ENCODE measurements around the gene HMGB4.

Gene HMGB4

DNA sequence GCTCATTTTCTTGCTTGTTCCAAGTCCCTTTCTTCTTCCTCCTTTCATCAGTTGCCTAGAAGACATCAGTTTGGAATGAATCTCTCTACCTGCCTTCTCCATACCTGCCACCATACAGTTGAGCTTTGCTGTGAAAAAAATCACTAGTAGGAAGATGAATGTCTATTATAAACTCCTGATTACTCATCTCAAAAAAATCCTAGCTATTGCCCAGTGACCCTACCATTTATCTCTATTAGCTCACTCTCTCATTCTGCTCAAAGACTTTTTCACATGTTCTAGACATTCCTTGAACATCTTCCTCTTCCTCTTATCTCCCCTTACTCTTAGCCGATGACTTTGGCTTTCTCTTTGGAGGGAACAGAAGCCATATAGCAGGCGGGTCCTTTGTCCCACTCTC, 49.7 kb upstream of the HMGB4 start (continued):
- TF ChIP-seq, protein P1, sequence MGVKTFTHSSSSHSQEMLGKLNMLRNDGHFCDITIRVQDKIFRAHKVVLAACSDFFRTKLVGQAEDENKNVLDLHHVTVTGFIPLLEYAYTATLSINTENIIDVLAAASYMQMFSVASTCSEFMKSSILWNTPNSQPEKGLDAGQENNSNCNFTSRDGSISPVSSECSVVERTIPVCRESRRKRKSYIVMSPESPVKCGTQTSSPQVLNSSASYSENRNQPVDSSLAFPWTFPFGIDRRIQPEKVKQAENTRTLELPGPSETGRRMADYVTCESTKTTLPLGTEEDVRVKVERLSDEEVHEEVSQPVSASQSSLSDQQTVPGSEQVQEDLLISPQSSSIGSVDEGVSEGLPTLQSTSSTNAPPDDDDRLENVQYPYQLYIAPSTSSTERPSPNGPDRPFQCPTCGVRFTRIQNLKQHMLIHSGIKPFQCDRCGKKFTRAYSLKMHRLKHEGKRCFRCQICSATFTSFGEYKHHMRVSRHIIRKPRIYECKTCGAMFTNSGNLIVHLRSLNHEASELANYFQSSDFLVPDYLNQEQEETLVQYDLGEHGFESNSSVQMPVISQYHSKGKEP (tag by site-specific recombination; IDR thresholded peaks at IDR 0.05): no peak

DNA sequence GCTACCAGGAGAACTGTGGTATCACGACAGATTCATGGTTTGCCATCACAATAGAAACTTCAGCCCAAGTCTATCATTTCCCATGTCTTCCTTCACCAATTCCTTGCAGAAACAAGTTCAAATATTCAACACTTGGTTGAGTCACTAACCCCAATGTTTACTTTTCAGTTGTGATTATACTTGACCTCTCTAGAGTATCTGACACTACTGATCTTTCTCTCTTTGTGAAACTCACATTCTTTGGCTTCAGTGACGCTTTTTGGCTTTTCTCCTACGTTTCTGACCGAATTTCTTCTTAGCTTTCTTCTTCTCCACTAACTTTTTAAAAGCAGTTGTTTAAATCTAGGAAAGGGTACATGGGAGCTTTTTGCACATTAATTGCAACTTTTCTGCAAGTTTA, 48.8 kb upstream of the HMGB4 start:
- CTCF ChIA-PET: interaction anchor here (0.7 kb wide), 1 partner anchor 14 kb away, joined by 3 read pairs; no protein-coding TSS in a partner anchor
- no peaks in the 10 kb centered on the region; the same call in 1 of the 2 replicates for H3K4me1 ChIP-seq (ENCODE audit: control insufficient read depth, insufficient read depth, low read length)
- POLR2A ChIA-PET: no interaction called here
- no peaks in the 10 kb centered on the region for H3K36me3 ChIP-seq (ENCODE audit: control insufficient read depth in 2 of 2, insufficient read depth in 1 of 2, low read length in 2 of 2)
- no peaks in the 10 kb centered on the region for H3K9me3 ChIP-seq (ENCODE audit: control insufficient read depth, insufficient read depth, low read depth, low read length)
- no peak overlapping the region for H3K27ac ChIP-seq (ENCODE audit: extremely low read depth, low read depth, low read length)
- no peak overlapping the region for H3K4me3 ChIP-seq (ENCODE audit: low read depth, low read length)
- TF ChIP-seq OVOL3 (tag by site-specific recombination; IDR thresholded peaks at IDR 0.05) (no peak), MEIS1 (CRISPR knock-in tag; IDR thresholded peaks at IDR 0.05; ENCODE audit: borderline replicate concordance) (no peak), GFI1B (tag by site-specific recombination; IDR thresholded peaks at IDR 0.05) (no peak), ZNF311 (tag by site-specific recombination; IDR thresholded peaks at IDR 0.05; ENCODE audit: borderline replicate concordance) (no peak), ZNF19 (tag by site-specific recombination; IDR thresholded peaks at IDR 0.05; ENCODE audit: low read depth) (no peak), FEZF1 (tag by site-specific recombination; IDR thresholded peaks at IDR 0.05) (no peak), WT1 (tag by site-specific recombination; IDR thresholded peaks at IDR 0.05) (no peak), ZNF830 (tag by site-specific recombination; IDR thresholded peaks at IDR 0.05; ENCODE audit: low read depth) (no peak), ZNF214 (tag by site-specific recombination; IDR thresholded peaks at IDR 0.05; ENCODE audit: borderline replicate concordance) (no peak), ZNF175 (tag by site-specific recombination; IDR thresholded peaks at IDR 0.05) (no peak), ZNF560 (tag by site-specific recombination; IDR thresholded peaks at IDR 0.05; ENCODE audit: borderline replicate concordance) (no peak), ZNF626 (tag by site-specific recombination; IDR thresholded peaks at IDR 0.05) (no peak), ZNF561 (tag by site-specific recombination; IDR thresholded peaks at IDR 0.05; ENCODE audit: borderline replicate concordance) (no peak), GLI4 (tag by site-specific recombination; IDR thresholded peaks at IDR 0.05) (no peak), ZFHX2 (tag by site-specific recombination; conservative IDR thresholded peaks at IDR 0.05) (no peak)
- TF ChIP-seq, protein P2, sequence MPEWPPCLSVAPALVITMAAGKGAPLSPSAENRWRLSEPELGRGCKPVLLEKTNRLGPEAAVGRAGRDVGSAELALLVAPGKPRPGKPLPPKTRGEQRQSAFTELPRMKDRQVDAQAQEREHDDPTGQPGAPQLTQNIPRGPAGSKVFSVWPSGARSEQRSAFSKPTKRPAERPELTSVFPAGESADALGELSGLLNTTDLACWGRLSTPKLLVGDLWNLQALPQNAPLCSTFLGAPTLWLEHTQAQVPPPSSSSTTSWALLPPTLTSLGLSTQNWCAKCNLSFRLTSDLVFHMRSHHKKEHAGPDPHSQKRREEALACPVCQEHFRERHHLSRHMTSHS (tag by site-specific recombination; IDR thresholded peaks at IDR 0.05): no peak
- TF ChIP-seq, protein P3, sequence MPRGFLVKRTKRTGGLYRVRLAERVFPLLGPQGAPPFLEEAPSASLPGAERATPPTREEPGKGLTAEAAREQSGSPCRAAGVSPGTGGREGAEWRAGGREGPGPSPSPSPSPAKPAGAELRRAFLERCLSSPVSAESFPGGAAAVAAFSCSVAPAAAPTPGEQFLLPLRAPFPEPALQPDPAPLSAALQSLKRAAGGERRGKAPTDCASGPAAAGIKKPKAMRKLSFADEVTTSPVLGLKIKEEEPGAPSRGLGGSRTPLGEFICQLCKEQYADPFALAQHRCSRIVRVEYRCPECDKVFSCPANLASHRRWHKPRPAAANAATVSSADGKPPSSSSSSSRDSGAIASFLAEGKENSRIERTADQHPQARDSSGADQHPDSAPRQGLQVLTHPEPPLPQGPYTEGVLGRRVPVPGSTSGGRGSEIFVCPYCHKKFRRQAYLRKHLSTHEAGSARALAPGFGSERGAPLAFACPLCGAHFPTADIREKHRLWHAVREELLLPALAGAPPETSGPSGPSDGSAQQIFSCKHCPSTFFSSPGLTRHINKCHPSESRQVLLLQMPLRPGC (tag by site-specific recombination; IDR thresholded peaks at IDR 0.05): no peak

DNA sequence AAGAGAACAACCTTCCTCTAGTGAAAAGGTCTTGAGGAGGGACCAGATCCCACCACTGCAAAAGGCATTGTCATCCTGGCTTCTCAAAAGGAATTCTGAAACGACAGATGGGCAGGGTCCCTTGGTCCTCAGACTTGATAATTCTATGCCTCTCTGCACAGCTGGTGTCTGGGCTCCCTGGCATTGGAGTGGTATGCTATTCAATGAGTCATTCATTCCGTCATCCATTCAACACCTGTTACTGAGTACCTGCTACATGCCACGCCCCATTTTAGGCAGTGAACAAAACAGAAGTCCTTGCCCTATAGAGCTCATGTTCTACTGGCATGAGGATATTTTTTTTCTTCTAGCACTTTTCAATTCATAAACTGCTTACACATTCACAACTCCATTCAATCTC, 45.8 kb upstream of the HMGB4 start:
- no peak overlapping the region for H3K4me3 ChIP-seq (ENCODE audit: low read depth, low read length)
- no peaks in the 10 kb centered on the region for H3K36me3 ChIP-seq (ENCODE audit: control insufficient read depth in 2 of 2, insufficient read depth in 1 of 2, low read length in 2 of 2)
- POLR2A ChIA-PET: no interaction called here
- H3K9me3 ChIP-seq (ENCODE audit: control insufficient read depth, insufficient read depth, low read depth, low read length): no peaks in the 10 kb centered on the region
- CTCF ChIA-PET: no interaction called here
- TF ChIP-seq ZNF302 (tag by site-specific recombination; IDR thresholded peaks at IDR 0.05; ENCODE audit: low read depth) (no peak), SCRT2 (tag by site-specific recombination; IDR thresholded peaks at IDR 0.05) (peak; percentile 48)
- H3K27ac ChIP-seq (ENCODE audit: extremely low read depth, low read depth, low read length): no peak overlapping the region
- no peaks in the 10 kb centered on the region; the same call in 1 of the 2 replicates for H3K4me1 ChIP-seq (ENCODE audit: control insufficient read depth, insufficient read depth, low read length)

Measured in HEK293 (cell line).